ENCODE data around the gene EDARADD. TPM values are rescaled to one million over a fixed set of nuclear protein-coding genes. Genes with fewer than 3 reads are reported as not detected.

EDARADD gene
- total RNA-seq (2014; rRNA removed; shearing (Covaris generic)) (0.86 and 2.3 TPM in 2 replicates), polyA plus RNA-seq (2016; fragmentation: Nextera tagmentation; extraction: Ambion mirVana) (1.3 and 1.7 TPM in 2 replicates)

DNA sequence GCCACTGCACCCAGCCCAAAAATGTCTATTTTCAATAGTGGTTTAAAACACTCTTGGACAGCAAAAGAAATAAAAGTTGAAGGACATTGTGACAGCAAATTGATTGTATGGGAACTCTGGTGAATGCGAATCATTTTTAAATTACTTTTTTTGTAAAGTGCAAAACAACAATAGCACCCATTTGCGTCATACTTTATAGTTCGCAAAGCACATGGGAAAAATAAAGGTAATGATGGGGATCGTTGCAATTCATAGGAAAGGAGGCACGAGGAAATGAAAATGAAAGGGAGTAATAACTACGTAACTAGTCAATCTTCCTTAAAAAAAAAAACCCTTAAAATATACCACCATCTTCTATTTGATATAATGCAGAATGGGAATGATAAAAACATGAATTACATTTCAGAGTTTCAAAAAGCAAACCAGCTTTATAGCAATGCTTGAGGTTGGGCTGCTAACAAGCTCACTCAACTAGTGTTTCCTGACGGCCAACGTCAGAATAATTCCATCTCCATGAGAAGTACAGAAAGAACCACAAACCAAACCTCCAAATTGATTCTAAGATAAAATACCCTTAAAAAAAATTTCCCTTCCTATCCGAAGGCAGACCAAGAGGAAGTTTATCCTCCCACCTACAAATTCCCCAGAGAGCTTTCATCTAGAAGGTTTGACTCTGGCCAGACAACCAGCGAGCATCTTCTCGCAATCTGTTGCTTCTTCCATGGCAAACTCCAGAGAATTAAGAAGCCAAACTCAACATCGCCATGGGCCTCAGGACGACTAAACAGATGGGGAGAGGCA, at the start of gene EDARADD:
Gene EDARADD, plus strand, starts transcription at position 606 of the 801 bp plus-strand sequence. Its CDS starts 159 bp downstream, at position 765.
- no peak for TF ChIP-seq EZH2phosphoT487 (IDR thresholded peaks at IDR 0.05; ENCODE audit: insufficient read depth, low read depth)
- TF ChIP-seq EZH2 (IDR thresholded peaks at IDR 0.05; ENCODE audit: insufficient read depth, poor library complexity, severe bottlenecking), result no peak
- Histone ChIP-seq H3K27me3 (replicated peaks; ENCODE audit: insufficient read depth) (no peaks in the 10 kb centered on the region; the same call in 1 of the 2 replicates), H3K9me3 (ENCODE audit: low read depth) (no peaks in the 10 kb centered on the region), H3K9ac (peak within 1 kb of the TSS; percentile 51), H2AFZ (peak within 1 kb of the TSS; percentile 87), H3K4me2 (ENCODE audit: unreplicated experiment) (peak within 1 kb of the TSS; percentile 84), H3K79me2 (ENCODE audit: insufficient read depth) (no peaks in the 10 kb centered on the region), H4K20me1 (ENCODE audit: insufficient read depth) (no peaks in the 10 kb centered on the region), H3F3A (ENCODE audit: insufficient read depth) (0 out of 2 replicates have a peak, but pooled peaks cover 7% of the 10 kb centered on the region), H3K36me3 (ENCODE audit: low read depth) (no peaks in the 10 kb centered on the region), H3K4me1 (ENCODE audit: insufficient read depth) (peaks cover 2% of the 10 kb centered on the region; the same call in 1 of the 2 replicates), H3K9me2 (ENCODE audit: insufficient read depth) (no peaks in the 10 kb centered on the region), H3K4me3 (peak within 1 kb of the TSS; percentile 75), H3K27ac (0 out of 2 replicates have a peak within 1 kb of the TSS, but pooled peaks have one; percentile 12)
- in situ Hi-C loops (cut with MboI), result no loop called here
- peak; percentile 68 for DNase-seq
- 64 to 65% methylated on average over 13 of the region's 13 CpGs for whole genome bisulfite sequencing, 2 experiments (ENCODE audit: low coverage in 1 of 2, low lambda C conversion rate in 2 of 2, missing lambda C conversion rate in 2 of 2)

DNA sequence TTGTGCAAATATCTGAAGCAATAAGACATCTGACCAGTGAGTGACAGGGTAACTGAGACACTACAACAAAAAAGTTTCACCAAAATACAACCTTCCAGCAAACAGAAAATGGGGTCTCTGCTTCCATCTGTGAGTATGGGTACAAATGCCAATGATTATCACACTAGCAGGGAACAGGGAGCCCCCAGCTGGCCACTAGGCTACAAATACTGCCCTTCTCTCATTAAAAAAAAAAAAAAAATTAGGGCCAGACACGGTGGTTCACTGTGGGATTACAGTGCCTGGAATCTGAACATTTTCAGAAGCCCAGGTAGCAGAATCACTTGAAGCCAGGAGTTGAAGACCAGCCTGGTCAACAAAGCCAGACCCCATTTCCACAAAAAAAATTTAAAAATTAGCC, 48.4 kb upstream of the EDARADD start:
- no peak overlapping the region for H3K4me2 ChIP-seq (ENCODE audit: unreplicated experiment)
- H2AFZ ChIP-seq, result no peak overlapping the region
- no peak for TF ChIP-seq EZH2phosphoT487 (IDR thresholded peaks at IDR 0.05; ENCODE audit: insufficient read depth, low read depth)
- no peak for TF ChIP-seq EZH2 (IDR thresholded peaks at IDR 0.05; ENCODE audit: insufficient read depth, poor library complexity, severe bottlenecking)
- no peaks in the 10 kb centered on the region for H3K9me3 ChIP-seq (ENCODE audit: low read depth)
- no peaks in the 10 kb centered on the region for H3K79me2 ChIP-seq (ENCODE audit: insufficient read depth)
- no peaks in the 10 kb centered on the region for H3K4me1 ChIP-seq (ENCODE audit: insufficient read depth)
- no peaks in the 10 kb centered on the region for H3K9me2 ChIP-seq (ENCODE audit: insufficient read depth)
- no peak overlapping the region for H3K9ac ChIP-seq
- H4K20me1 ChIP-seq (ENCODE audit: insufficient read depth), result no peaks in the 10 kb centered on the region
- no peaks in the 10 kb centered on the region for H3F3A ChIP-seq (ENCODE audit: insufficient read depth)
- H3K36me3 ChIP-seq (ENCODE audit: low read depth), result no peaks in the 10 kb centered on the region
- H3K4me3 ChIP-seq, result no peak overlapping the region
- H3K27ac ChIP-seq, result no peak overlapping the region
- DNase-seq, result peak; percentile 9
- WGBS, 2 experiments (ENCODE audit: low coverage in 1 of 2, low lambda C conversion rate in 2 of 2, missing lambda C conversion rate in 2 of 2), result 0% methylated on average over 1 of the region's 1 CpG
- in situ Hi-C loops (cut with MboI), result no loop called here
- H3K27me3 ChIP-seq (replicated peaks; ENCODE audit: insufficient read depth), result no peaks in the 10 kb centered on the region; the same call in 1 of the 2 replicates

DNA sequence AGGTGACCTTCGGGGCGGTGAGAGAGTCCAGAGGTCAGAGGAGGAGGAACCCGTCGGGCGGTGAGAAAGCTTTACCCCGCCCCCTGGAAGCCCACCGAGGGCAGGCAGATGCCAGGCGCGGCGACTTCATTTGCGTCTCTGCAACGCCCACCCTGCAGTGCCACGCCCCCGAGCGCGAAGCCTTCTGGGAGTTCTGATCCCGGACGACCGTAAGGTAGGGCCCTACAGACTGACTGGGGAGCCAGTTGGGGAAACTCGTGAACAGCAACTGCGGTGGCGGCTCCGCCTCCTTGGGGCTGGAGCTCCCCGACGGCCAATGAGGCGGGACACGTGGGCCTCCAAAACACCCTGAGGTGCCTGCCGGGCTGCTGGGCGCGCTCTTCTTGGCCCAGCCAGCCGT, 46.0 kb upstream of the EDARADD start:
- no peak overlapping the region for H3K4me2 ChIP-seq (ENCODE audit: unreplicated experiment)
- TF ChIP-seq EZH2phosphoT487 (IDR thresholded peaks at IDR 0.05; ENCODE audit: insufficient read depth, low read depth) (no peak), EZH2 (IDR thresholded peaks at IDR 0.05; ENCODE audit: insufficient read depth, poor library complexity, severe bottlenecking) (no peak)
- WGBS, 2 experiments (ENCODE audit: low coverage in 1 of 2, low lambda C conversion rate in 2 of 2, missing lambda C conversion rate in 2 of 2), result 75 to 85% methylated on average over 20 to 30 of the region's 31 CpGs

DNA sequence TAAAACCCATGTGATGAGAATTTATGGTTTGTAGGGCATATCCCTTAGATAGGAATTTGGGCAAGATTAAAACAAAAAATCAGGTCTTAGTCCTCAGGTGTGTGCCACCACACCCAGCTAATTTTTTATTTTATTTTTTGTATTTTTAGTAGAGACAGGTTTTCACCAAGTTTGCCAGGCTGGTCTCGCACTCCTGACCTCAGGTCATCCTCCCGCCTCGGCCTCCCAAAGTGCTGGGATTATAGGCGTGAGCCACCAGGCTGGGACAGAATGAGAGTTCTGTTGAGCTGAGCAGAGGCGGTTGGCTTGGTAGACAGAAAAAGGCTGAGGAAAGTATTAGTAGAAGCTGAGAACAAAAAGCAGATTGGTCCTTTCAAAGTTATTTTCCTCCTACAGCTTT, 43.8 kb upstream of the EDARADD start:
- H3K4me1 ChIP-seq (ENCODE audit: insufficient read depth), result no peaks in the 10 kb centered on the region
- in situ Hi-C loops (cut with MboI), result no loop called here

More for the DNA sequence above, 46.0 kb upstream of the EDARADD start:
- Histone ChIP-seq H3K9me3 (ENCODE audit: low read depth) (no peaks in the 10 kb centered on the region), H4K20me1 (ENCODE audit: insufficient read depth) (no peaks in the 10 kb centered on the region), H2AFZ (no peak overlapping the region), H3K9ac (no peak overlapping the region), H3F3A (ENCODE audit: insufficient read depth) (no peaks in the 10 kb centered on the region), H3K9me2 (ENCODE audit: insufficient read depth) (no peaks in the 10 kb centered on the region), H3K4me1 (ENCODE audit: insufficient read depth) (no peaks in the 10 kb centered on the region), H3K79me2 (ENCODE audit: insufficient read depth) (no peaks in the 10 kb centered on the region), H3K36me3 (ENCODE audit: low read depth) (no peaks in the 10 kb centered on the region), H3K27me3 (replicated peaks; ENCODE audit: insufficient read depth) (no peaks in the 10 kb centered on the region), H3K4me3 (no peak overlapping the region), H3K27ac (no peak overlapping the region)
- in situ Hi-C loops (cut with MboI), result no loop called here
- DNase-seq, result no peak

More for the DNA sequence above, 43.8 kb upstream of the EDARADD start:
- Histone ChIP-seq H3K79me2 (ENCODE audit: insufficient read depth) (no peaks in the 10 kb centered on the region), H3K4me3 (no peak overlapping the region), H3K36me3 (ENCODE audit: low read depth) (no peaks in the 10 kb centered on the region), H3K9me3 (ENCODE audit: low read depth) (no peaks in the 10 kb centered on the region), H3F3A (ENCODE audit: insufficient read depth) (no peaks in the 10 kb centered on the region), H3K27ac (no peak overlapping the region), H3K27me3 (replicated peaks; ENCODE audit: insufficient read depth) (no peaks in the 10 kb centered on the region), H3K9me2 (ENCODE audit: insufficient read depth) (no peaks in the 10 kb centered on the region), H3K9ac (no peak overlapping the region), H2AFZ (no peak overlapping the region), H4K20me1 (ENCODE audit: insufficient read depth) (no peaks in the 10 kb centered on the region), H3K4me2 (ENCODE audit: unreplicated experiment) (no peak overlapping the region)
- no peak for TF ChIP-seq EZH2phosphoT487 (IDR thresholded peaks at IDR 0.05; ENCODE audit: insufficient read depth, low read depth)
- TF ChIP-seq EZH2 (IDR thresholded peaks at IDR 0.05; ENCODE audit: insufficient read depth, poor library complexity, severe bottlenecking), result no peak
- 43 to 56% methylated on average over 5 of the region's 5 CpGs for WGBS, 2 experiments (ENCODE audit: low coverage in 1 of 2, low lambda C conversion rate in 2 of 2, missing lambda C conversion rate in 2 of 2)
- no peak for DNase-seq

Measured in GM23248 (cell line).